CD4-positive, alpha-beta T cell treated with Interferon alpha-2 for 1 hour (primary cell): Measurements from ENCODE around the gene MEGF11.

Source experiments
- DNase-seq, 2 donors: peaks; one replicate each; pipeline ENCODE4 v3.0.0-alpha.2; 2020 to 2022

MEGF11 gene

GRCh38 chr15:66253418-66254088 is at the start of gene MEGF11:
Gene MEGF11 (minus strand): TSS chr15:66253750. CDS start chr15:66128403, 125,347 bp downstream.
- no peak for DNase-seq

GRCh38 chr15:66302489-66303278 is 49.1 kb upstream of the MEGF11 start:
- no peak for DNase-seq

GRCh38 chr15:66298803-66299251 is 45.3 kb upstream of the MEGF11 start:
- DNase-seq, result no peak

- DNase-seq, result no peak
Observed at GRCh38 chr15:66296186-66296585, 42.6 kb upstream of the MEGF11 start.

GRCh38 chr15:66294932-66295235 is 41.3 kb upstream of the MEGF11 start:
- no peak for DNase-seq

- DNase-seq, result no peak
Observed at GRCh38 chr15:66294157-66294931, 40.8 kb upstream of the MEGF11 start.

DNA sequence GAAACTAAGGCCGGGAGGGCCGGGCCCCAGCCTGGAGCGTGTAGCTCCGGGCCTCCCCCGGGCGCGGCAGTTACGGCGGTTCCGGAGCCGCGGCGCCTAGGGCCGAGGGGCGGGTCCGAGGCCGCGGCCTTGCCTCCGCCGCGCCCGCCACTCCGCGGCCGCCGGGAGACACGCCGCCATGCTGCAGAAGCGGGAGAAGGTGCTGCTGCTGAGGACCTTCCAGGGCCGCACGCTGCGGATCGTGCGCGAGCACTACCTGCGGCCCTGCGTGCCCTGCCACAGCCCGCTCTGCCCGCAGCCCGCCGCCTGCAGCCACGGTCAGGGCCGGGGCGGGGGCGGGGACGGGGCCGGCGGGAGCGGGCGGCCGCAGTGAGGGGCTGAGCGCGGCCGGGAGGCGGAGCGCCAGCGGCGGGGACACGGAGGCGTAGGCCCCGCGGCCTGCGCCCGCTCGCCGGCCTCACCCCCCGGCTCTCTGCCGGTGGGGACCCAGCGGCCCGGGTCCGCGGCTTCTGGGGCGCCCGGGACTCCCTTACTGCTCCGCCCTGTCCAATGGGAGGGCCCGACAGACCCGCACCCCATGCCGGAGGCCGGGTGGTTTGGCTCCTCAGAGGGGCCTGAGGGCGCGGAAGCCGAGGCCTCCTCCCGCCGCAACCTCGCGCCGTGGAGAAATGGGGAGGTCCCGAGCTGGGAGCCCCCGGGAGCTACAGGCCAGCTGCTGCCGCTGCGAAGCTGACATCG is 40.0 kb upstream of the MEGF11 start, which contains the start of gene DIS3L:
Gene DIS3L, plus strand, starts transcription at position 150 of the 738 bp plus-strand sequence. Its CDS starts 29 bp downstream, at position 179.
- DNase-seq, result peak; percentile 62 to 70

GRCh38 chr15:66292571-66293418 is 39.2 kb upstream of the MEGF11 start:
- no peak for DNase-seq

GRCh38 chr15:66291816-66292570 is 38.4 kb upstream of the MEGF11 start:
- no peak for DNase-seq

GRCh38 chr15:66290518-66290917 is 37.0 kb upstream of the MEGF11 start:
- DNase-seq, result no peak

DNA sequence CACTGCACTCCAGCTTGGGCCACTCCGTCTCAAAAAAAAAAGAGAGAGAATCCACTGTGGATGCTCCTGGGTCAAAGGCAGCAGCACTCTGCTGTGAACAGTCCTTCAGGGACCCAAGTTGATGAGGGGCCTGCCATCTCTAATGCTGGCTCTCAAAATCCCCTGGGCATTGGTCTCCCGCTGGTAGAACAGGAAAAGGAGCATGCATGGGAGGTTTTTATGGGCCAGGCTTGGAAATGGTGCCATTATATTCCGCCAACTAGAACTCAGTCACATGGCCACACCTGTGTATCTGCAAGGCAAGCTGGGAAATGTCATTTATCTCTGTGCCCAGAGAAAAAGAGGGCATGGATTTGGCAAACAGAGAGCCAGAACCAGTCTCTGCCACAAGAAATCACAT is 36.5 kb upstream of the MEGF11 start:
- no peak for DNase-seq

GRCh38 chr15:66288551-66289185 is 35.1 kb upstream of the MEGF11 start:
- no peak for DNase-seq

- DNase-seq, result no peak
Observed at GRCh38 chr15:66288093-66288492, 34.5 kb upstream of the MEGF11 start.

DNA sequence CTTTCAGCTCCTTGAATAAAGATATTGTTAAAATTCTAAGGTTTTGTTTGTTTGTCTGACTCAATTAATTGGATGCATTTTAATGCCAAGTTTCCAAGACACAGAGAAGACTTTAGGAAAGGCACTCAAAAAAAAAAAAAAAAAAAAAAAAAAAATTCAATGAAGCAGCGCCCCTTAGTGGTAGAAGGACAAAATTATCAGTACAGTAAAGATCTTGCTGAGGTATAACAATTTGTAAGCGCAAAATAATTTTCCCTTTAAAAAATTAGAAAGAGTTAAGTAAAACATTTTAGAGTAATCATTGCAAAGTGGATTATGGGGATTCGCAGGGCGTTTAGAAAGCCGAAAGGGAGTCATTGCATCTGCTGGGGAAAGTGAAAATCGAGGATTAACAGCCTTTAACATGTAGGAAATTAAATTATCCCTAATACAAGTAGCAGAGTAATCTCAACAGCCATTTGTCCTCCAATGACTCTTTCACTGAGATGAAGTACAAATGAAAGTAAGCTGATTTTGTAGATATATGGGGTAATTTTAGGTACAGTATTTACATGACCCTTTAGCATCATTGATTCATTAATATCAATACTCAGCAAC is 34.0 kb upstream of the MEGF11 start:
- DNase-seq, result peak in 1 of 2 donors; percentile 32

DNA sequence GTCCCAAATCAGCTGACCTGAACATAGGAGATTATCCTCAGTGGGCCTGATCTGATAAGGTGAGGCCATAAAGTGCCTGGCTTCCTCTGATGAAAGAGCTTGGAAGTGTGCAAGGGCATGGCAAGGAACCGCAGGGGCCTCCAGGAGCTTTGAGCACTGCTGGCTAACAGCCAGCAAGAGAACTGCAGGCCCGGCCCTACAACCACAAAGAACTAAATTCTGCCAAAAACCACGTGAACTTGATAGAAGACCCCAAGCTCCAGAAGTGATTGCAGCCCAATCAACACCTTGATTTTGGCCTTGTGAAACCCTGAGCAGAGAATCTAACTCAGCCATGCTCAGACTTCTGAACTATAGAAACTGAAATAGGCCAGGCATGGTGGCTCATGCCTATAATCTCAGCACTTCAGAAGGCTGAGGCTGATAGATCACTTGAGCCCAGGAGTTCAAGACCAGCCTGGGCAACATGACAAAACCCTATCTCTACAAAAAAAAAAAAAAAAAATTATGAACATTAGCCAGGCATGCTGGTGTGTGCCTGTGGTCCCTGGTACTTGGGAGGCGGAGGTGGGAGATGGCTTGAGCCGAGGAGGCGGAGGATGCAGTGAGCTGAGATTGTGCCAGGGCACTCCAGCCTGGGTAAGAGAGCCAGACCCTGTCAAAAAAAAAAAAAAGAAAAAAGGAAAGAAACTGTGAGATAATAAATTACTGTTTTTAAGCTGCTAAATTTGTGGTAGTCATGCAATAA is 32.2 kb upstream of the MEGF11 start:
- DNase-seq, result no peak

DNA sequence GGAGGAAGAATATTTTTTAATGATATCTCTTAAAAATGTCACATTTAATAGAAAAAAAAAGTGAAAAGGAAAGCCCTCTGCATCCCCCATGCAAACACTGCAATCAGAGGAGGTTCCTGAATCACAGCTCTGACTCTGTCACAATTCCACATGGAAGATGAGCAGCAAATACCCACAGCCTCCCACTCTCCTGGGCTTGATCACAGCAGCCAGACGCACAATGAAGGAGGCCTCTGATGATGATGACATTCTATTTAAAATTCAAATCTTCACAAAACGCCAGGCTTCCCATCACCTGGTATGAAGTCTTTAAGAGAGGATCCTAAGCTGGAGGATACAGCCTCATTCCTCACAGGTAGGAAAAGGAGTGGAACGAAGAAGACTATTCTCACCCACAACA is 30.7 kb upstream of the MEGF11 start:
- DNase-seq, result no peak

DNA sequence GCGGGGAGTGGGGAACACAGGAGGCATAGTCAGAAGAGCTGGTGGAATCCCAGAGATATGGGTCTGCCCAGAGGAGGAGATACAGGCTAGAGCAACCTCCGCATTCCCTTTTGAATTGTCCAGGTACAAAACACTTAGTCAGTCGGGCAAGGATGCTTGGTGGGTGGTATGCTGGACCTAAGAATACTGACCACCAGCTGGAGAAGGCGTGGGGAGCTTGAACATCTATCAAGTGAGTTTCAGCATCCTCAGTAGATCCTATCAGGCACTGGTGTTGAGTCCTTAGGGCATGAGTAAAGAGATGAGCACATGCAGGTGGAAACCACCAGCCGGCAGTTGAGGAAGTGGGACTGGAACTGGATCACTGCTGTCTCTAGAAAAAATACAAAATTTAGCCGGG is 25.1 kb upstream of the MEGF11 start:
- DNase-seq, result no peak

DNA sequence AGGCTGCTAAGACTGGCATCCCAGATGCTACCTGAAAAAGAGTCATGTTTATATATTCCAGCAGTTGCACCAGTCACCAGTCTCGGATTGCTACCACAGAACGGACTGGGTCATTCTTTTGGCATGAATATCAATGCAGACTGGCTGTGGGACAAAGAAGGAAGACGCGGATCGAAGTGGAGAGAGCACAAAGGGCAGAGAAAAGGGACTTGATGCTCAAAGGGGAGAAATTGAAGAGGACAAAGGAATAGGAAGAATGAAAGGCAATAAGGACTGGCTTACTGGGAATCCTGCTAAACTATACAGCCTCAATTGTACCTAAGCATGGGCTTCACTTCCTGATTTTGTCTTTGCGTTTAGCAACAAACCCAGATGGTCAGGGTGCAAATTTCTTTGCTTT is 24.5 kb upstream of the MEGF11 start:
- no peak for DNase-seq

DNA sequence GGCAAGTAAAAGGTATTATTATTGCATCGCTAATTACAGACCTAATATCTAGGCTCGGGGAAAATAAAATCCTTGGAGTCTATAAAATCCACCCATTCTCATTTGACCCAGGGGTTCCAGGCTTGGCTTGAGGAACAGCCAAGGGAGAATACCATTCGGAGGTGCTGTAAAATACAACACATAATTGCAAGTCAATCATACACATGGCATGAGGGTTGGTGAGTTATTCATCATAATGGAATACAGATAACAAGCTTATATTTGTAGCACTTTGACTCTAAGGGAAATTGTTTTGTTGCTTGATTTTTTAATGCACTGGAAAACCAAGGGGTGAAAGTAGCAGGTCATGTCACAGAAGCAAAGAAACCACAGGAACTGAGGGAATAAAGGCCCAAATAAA is 23.0 kb upstream of the MEGF11 start:
- DNase-seq, result no peak
